GM19025 (cell line): ENCODE results near the gene ITPKB.

Experiments used
- ATAC-seq: cut with Tn5 transposase; IDR thresholded peaks from one replicate; pipeline ENCODE4 v1.9.1; 2021; ENCODE audit warnings: mild to moderate bottlenecking, low read depth, moderate library complexity; ENCODE audit not compliant: unreplicated experiment

ITPKB gene

GRCh38 chr1:226708967-226709396 lies 30.1 kb downstream of the ITPKB start:
- no peak for ATAC-seq

GRCh38 chr1:226708342-226708780 lies 30.7 kb downstream of the ITPKB start:
- ATAC-seq, result no peak

- ATAC-seq, result no peak
Measured at GRCh38 chr1:226706684-226707083, 32.4 kb downstream of the ITPKB start.

DNA sequence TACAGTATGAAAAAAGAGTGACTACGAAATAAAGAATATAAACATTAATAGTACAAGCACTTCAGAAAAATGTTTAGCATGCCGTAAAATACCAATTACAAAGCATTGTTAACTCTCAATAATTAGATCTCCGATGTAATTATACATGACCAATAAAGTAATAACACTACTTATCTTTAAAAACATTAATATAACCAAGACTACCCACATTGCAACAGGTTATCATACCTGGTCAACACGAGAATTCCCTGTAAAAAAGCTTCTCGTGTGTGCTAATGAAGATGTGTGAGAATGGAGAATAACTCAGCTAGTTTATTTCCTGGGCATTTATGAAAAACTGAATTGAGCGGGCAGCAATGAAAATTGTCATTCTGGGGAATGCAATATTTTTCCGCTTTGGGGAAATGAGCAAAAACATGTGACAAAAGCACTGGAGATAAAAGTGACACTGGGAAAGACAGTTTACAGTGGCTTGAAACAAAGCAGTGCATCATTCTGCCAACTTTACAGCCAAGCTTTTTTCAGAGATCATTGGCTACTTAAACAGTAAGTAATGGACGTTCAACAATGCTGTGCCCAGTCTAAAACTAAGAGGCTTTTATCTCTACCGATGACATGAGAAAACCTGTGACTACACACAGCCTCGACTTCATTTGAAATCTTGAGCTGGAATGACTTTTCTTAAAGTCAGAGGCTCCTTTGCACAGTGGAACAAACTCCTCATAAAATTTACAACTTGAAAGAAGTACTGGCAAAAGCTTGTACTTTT lies 34.7 kb downstream of the ITPKB start:
- no peak for ATAC-seq

GRCh38 chr1:226702957-226703831 lies 35.9 kb downstream of the ITPKB start:
- peak; percentile 76 for ATAC-seq

- ATAC-seq, result no peak
Measured at GRCh38 chr1:226702318-226702956, 36.6 kb downstream of the ITPKB start.

GRCh38 chr1:226700861-226701260 lies 38.2 kb downstream of the ITPKB start:
- no peak for ATAC-seq

DNA sequence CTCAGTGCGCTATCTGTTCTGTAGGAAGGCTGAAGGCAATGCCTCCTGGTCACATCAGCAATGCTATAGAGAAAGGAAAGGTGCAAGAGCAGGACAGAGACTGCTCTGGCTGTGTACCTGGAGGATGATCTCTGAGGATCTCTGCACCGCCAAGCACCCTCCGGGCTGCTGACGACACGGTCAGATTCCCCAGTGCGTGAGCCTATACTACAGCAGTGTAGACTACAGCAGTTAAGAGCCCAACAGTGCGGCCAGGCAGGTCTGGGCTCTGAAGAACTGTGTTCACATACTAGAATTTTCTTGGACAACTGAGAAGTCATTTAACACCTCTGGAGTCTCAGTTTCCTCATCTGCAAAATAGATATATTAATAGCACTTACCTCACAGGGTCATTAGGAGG lies 39.9 kb downstream of the ITPKB start:
- no peak for ATAC-seq

DNA sequence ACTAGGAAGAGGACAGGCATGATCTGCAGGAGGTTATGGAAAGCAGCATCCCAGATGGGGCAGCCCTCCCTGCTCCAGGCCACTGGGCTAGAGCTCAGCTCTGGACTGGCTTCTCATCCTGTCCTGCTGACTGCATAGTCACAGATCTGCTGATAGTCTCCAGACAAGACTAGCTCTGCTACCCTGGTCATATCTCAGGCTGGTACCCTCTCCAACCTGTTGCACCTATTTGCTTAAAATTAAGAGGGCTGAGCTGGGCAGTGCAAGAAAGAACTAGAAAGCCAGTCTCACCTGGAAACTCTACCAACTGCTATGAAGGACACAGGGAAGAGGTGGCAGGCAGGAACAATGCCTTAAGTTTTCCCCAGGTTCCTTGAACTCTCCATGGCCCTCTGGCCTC lies 40.4 kb downstream of the ITPKB start:
- ATAC-seq, result no peak

DNA sequence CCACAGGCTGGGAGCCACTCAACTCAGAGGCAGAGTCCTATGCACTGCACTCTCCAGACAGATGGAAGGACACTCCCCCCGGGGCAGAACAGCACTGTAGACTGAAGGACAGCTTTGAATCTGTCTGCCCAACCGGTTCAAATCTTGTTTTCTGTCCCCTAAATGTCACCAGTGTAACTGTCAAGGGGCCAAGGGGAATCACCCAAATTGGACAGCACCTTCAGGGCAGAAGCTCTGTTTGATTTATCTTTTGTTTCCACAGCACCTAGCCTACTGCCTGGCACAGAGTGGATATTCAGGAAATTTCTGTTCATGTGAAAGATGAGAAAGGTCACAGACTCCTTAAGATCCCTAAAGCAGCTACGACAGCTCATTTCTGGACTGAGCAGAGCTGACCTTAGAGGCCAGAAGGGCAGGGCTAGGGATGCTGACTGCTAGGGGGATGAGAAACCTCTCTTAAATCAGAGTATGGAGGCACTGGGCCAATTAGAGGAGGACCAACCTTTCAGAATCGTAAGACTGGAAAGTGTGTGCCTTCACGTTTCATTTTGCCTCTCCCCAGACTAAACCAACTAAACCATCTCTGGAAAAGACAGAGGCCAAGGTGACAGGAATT lies 41.0 kb downstream of the ITPKB start:
- ATAC-seq, result peak; percentile 20

- peak; percentile 62 for ATAC-seq
Measured at GRCh38 chr1:226697151-226697928, 41.7 kb downstream of the ITPKB start.

DNA sequence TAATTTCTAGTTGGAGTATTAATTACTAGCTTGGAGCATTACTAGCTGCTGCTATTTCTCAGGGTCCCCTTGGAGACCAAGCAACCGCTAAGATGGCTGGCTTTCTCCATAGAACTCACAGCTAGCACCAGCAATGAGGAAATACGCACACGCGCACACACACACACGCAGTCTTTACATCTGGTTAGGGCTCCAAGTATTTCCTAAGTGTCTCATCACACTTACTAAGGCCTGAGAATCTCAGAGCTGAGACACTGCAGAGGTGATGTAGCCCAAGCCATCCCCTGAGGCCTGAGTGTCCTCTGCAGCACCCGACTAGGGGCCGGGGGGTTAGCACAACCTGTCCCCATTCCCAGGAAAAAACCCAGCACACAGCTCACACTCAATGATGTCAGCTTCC lies 42.5 kb downstream of the ITPKB start:
- ATAC-seq, result no peak

DNA sequence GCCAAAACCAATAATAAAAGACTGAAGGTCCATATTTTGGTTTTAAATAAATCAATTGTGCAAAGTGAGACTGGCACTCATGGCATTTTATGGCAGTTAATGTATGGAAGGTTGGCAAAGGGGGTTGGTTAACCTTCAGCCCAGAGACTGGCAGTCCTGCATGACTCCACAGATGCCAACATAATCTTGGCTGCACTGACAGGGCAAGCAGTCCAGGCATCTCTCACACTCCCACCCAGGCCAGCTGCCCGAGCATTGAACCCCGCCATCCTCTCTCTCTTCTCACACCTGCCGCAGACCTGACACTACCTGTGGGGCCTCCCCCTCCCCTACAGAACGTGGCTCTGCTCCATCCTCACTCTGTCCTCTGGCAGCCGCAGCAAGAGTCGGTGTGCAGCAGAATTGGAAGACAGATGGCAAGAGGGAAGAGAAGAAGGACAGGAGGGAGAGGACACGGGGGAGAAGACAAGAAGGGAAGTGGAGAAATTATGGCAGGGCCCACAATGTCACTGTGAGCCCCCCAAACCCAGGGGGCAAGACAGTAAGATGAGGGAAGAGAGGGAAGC lies 43.7 kb downstream of the ITPKB start:
- no peak for ATAC-seq

DNA sequence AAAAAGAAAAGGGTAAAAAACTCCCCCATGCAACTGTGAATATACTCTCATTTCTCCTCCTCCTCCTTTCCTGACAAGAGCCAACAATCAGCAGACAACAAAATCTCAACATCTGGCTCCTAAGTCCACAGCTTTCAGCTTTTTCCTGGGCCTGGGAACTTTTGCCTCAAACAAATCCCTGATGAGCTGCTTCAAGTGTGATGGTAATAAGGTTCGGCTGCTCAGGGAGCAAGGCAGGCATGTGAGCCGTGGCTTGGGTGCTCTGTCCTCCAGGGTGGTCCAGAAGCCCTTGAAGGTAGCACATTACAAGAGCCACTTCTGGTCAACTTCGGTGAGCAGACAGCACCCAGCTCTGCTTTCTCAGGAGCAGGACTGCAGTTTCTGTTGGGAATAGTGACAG lies 46.3 kb downstream of the ITPKB start:
- no peak for ATAC-seq

GRCh38 chr1:226692051-226692792 lies 46.9 kb downstream of the ITPKB start:
- ATAC-seq, result no peak

- ATAC-seq, result no peak
Measured at GRCh38 chr1:226691247-226691646, 47.8 kb downstream of the ITPKB start.

DNA sequence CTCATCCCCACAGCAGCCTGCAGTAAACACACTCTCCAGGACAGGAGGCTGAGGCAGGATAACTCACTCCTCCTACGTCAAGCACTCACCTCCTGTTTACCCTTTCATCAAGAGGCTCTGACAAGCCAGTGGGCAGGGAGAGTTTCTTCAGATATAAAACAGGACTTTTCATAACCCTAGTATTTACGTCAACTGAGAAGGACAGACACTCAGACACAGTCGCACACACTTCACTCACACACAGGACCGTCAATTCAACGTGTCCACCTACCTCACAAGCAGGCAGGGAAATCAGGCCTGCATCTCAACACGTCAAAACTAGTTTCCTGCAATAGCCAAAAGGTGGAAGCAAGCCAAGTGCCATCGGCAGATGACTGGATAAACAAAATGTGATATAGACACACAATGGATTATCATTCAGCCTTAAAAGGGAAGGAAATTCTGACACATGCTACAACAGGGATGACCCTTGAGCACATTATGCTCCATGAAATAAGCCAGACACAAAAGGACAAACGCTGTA lies 48.6 kb downstream of the ITPKB start:
- ATAC-seq, result no peak

- no peak for ATAC-seq
Measured at GRCh38 chr1:226688808-226689207, 50.3 kb downstream of the ITPKB start.
